Cardiac muscle cell (in vitro differentiated cells and primary cell): ENCODE measurements around the gene APOL5. TPM values are rescaled to one million over a fixed set of nuclear protein-coding genes. Genes with fewer than 3 reads are reported as not detected.
A peak's percentile ranks its signal among the peaks of the same experiment; 100 is the strongest.

Experiments used
- DNase-seq, 2 donors: peaks; one replicate each; pipeline versions ENCODE4 v3.0.0 to v3.0.0-alpha.2; 2010 to 2017; ENCODE audit warnings: low read depth in 1 of 2, low spot score in 1 of 2
- H3K27ac ChIP-seq: fragments of 200-600 bp; sonication (generic); 2 replicates; pipeline ENCODE4 v1.5.1; 2016
- H3K27me3 ChIP-seq: fragments of 200-600 bp; sonication (generic); 2 replicates; pipeline ENCODE4 v1.6.0; 2016; ENCODE audit warnings: control low read depth
- H3K36me3 ChIP-seq: fragments of 200-600 bp; sonication (generic); 2 replicates; pipeline ENCODE4 v1.5.1; 2016; ENCODE audit warnings: control low read depth
- H3K4me1 ChIP-seq: fragments of 200-600 bp; sonication (generic); 2 replicates; pipeline ENCODE4 v1.8.1; 2017; ENCODE audit warnings: low read depth, mild to moderate bottlenecking, mixed run types
- H3K4me3 ChIP-seq: fragments of 200-600 bp; sonication (generic); 2 replicates; pipeline ENCODE4 v1.5.1; 2016; ENCODE audit warnings: mild to moderate bottlenecking
- H3K9me3 ChIP-seq: fragments of 200-600 bp; sonication (generic); 2 replicates; pipeline ENCODE4 v1.5.1; 2017; ENCODE audit warnings: low read depth, mild to moderate bottlenecking, control low read depth
- CTCF ChIP-seq: IDR thresholded peaks from 2 replicates; pipeline ENCODE4 v1.5.1; 2012; ENCODE audit warnings: low read depth, mild to moderate bottlenecking, low read length
- polyA plus RNA-seq: library from polyadenylated mRNA; unstranded; fragments of >200 nt; fragmentation: Nextera tagmentation; extraction: Ambion mirVana; gene quantifications from 2 replicates; pipeline ENCODE4 v1.2.1, GENCODE V29; 2016
- total RNA-seq: library from RNA; depleted of rRNA; stranded (reverse); fragments of >200 nt; gene quantifications from 2 replicates; pipeline ENCODE4 v1.2.3, GENCODE V29; 2016

APOL5 gene
- total and polyA plus RNA-seq, 2 experiments from 2014 or later, result not detected

- DNase-seq, result peak in 1 of 2 donors; percentile 54
- H3K4me3 ChIP-seq, result no peak overlapping the region
- no peak overlapping the region for H3K27ac ChIP-seq
- TF ChIP-seq CTCF, result no peak
- H3K9me3 ChIP-seq, result no peaks in the 10 kb centered on the region
- peaks cover 15% of the 10 kb centered on the region for H3K27me3 ChIP-seq
- H3K4me1 ChIP-seq, result no peaks in the 10 kb centered on the region
- no peaks in the 10 kb centered on the region for H3K36me3 ChIP-seq
Measured at GRCh38 chr22:35703861-35704584, 13.6 kb upstream of the APOL5 start.

DNA sequence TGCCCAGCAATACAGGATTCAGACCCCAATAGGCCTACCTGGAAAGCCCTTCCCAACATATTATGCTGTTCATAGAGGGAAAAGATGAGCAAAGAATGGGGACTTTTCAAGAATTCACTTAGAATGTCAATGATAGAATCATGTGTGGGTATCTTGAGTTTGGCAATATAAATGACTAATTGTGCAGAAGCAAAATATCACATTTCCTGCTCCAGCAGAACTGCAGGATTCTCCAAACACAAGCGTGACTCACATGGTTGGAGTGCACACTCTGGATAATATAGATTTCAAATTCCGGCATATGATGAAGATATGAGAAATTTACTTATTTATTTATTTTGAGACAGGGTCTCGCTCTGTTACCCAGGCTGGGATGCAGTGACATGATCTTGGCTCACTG lies 12.5 kb upstream of the APOL5 start:
- TF ChIP-seq CTCF, result no peak
- H3K27ac ChIP-seq, result no peak overlapping the region
- H3K36me3 ChIP-seq, result no peaks in the 10 kb centered on the region
- no peaks in the 10 kb centered on the region for H3K9me3 ChIP-seq
- H3K4me1 ChIP-seq, result no peaks in the 10 kb centered on the region
- peak in 1 of 2 donors; percentile 87 for DNase-seq
- no peak overlapping the region for H3K4me3 ChIP-seq
- peaks cover 15% of the 10 kb centered on the region for H3K27me3 ChIP-seq

- H3K27me3 ChIP-seq, result no peaks in the 10 kb centered on the region
- H3K4me1 ChIP-seq, result no peaks in the 10 kb centered on the region
- H3K27ac ChIP-seq, result no peak overlapping the region
- DNase-seq, result peak in 1 of 2 donors; percentile 53
- no peak for TF ChIP-seq CTCF
- no peaks in the 10 kb centered on the region for H3K9me3 ChIP-seq
- no peaks in the 10 kb centered on the region for H3K36me3 ChIP-seq
- H3K4me3 ChIP-seq, result no peak overlapping the region
Measured at GRCh38 chr22:35708453-35708852, 9.2 kb upstream of the APOL5 start.

DNA sequence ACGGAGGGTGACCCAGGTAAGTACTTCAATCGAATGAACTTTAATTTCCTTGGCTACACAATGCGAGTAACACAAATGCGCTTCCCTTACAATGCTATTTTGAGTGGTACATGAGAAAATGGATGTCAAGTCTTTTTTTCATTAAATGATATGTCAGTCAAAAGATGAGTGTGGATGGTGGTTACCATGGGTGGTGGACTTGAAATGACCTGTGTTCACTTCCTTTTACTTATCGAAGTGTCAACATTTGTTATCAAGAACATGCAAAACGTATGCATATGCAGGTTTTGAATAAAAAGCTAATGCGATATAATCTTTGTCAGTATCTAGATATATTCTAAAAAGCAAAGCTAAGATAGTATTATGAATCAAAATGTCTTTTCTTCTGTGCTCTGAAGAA lies 8.8 kb upstream of the APOL5 start:
- Histone ChIP-seq H3K4me1 (no peaks in the 10 kb centered on the region), H3K27ac (no peak overlapping the region), H3K4me3 (no peak overlapping the region), H3K27me3 (no peaks in the 10 kb centered on the region), H3K9me3 (no peaks in the 10 kb centered on the region), H3K36me3 (no peaks in the 10 kb centered on the region)
- TF ChIP-seq CTCF, result no peak
- DNase-seq, result no peak

DNA sequence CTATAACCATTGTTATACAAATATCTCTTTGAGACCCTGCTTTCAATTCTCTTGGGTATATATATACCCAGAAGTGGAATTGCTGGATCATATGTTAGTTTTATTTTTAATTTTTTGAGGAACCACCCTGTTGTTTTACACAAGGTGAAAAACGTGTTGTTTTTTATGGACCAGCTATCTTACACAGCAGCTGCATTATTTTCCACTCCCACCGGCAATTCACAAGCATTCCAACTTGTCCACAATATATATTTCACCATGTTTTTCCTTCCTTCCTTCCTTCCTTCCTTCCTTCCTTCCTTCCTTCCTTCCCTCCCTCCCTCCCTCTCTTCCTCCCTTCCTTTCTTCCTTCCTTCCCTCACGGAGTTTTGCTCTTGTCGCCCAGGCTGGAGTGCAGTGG lies 6.3 kb upstream of the APOL5 start:
- H3K36me3 ChIP-seq, result no peaks in the 10 kb centered on the region
- no peaks in the 10 kb centered on the region for H3K4me1 ChIP-seq
- no peaks in the 10 kb centered on the region for H3K9me3 ChIP-seq
- no peaks in the 10 kb centered on the region for H3K27me3 ChIP-seq
- H3K4me3 ChIP-seq, result no peak overlapping the region
- H3K27ac ChIP-seq, result no peak overlapping the region
- DNase-seq, result no peak
- no peak for TF ChIP-seq CTCF
